ENCODE data around the gene C16orf90.

The C16orf90 gene

DNA sequence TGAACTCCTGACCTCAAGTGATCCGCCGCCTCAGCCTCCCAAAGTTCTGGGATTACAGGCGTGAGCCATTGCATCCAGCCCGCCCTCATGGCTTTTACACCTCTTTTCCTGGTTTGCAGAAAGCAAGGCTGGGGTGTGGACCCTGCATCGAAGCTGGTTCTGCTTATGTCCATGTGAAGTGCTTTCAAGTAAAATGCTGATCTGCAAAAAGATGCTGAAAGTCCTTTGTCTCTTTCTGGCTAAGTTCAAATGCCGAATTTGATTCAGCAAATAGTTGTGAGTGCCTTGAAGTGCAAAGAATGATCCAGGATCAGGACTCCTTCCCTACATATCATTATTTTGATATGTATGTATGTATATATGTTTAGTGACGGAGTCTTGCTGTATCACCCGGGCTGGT is 34.7 kb downstream of the C16orf90 start:
- H3K9me3 ChIP-seq (ENCODE audit: insufficient read depth, low read length, severe bottlenecking), result no peaks in the 10 kb centered on the region
- H3K4me1 ChIP-seq (ENCODE audit: insufficient read depth, low read length), result peaks cover 64% of the 10 kb centered on the region
- H3K9ac ChIP-seq (ENCODE audit: low read depth, low read length), result no peak overlapping the region
- no peak for ATAC-seq (ENCODE audit: insufficient read depth, low read depth)
- peaks cover 85% of the 10 kb centered on the region for H3K79me2 ChIP-seq (ENCODE audit: insufficient read depth, low read length)
- no peaks in the 10 kb centered on the region for H3K27me3 ChIP-seq (ENCODE audit: insufficient read depth, low read length, poor library complexity)
- peak overlapping the region; percentile 34; the same call in 1 of the 2 replicates for H3K4me2 ChIP-seq (ENCODE audit: insufficient read depth, low read length)
- H3K4me3 ChIP-seq (ENCODE audit: low read depth in 1 of 2, low read length in 2 of 2), result no peak overlapping the region
- H3K27ac ChIP-seq (ENCODE audit: low read length), result no peak overlapping the region
- TF ChIP-seq EZH2 (IDR thresholded peaks at IDR 0.05; ENCODE audit: borderline replicate concordance, low read depth, low read length, severe bottlenecking), result no peak
- TF ChIP-seq, protein P1, sequence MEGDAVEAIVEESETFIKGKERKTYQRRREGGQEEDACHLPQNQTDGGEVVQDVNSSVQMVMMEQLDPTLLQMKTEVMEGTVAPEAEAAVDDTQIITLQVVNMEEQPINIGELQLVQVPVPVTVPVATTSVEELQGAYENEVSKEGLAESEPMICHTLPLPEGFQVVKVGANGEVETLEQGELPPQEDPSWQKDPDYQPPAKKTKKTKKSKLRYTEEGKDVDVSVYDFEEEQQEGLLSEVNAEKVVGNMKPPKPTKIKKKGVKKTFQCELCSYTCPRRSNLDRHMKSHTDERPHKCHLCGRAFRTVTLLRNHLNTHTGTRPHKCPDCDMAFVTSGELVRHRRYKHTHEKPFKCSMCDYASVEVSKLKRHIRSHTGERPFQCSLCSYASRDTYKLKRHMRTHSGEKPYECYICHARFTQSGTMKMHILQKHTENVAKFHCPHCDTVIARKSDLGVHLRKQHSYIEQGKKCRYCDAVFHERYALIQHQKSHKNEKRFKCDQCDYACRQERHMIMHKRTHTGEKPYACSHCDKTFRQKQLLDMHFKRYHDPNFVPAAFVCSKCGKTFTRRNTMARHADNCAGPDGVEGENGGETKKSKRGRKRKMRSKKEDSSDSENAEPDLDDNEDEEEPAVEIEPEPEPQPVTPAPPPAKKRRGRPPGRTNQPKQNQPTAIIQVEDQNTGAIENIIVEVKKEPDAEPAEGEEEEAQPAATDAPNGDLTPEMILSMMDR (IDR thresholded peaks at IDR 0.05; ENCODE audit: borderline replicate concordance, extremely low read depth, low read length, poor library complexity, severe bottlenecking), result no peak
- peaks cover 9% of the 10 kb centered on the region for H3K36me3 ChIP-seq (ENCODE audit: insufficient read depth, low read length)
- H4K20me1 ChIP-seq (ENCODE audit: insufficient read depth, low read length), result peaks cover 45% of the 10 kb centered on the region
- no peak overlapping the region for H2AFZ ChIP-seq (ENCODE audit: low read depth, low read length)
- DNase-seq, result no peak

DNA sequence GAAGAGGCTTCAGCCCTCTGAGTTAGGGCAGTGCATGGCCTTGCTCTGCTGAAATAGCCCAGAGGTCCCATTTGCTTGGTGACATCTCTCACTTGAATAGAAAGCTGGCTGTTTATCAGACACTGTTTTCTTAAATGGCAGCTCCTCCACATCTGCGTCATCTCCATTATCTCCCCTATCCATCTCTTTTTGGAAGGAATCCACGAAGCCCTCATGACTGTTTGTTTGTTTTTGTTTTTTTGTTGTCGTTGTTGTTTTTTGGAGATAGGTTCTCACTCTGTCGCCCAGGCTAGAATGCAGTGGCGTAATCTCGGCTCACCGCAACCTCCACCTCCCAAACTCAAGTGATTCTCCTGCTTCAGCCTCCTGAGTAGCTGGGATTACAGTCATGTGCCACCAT is 35.2 kb downstream of the C16orf90 start:
- peaks cover 4% of the 10 kb centered on the region for H3K36me3 ChIP-seq (ENCODE audit: insufficient read depth, low read length)
- H3K79me2 ChIP-seq (ENCODE audit: insufficient read depth, low read length), result peaks cover 81% of the 10 kb centered on the region
- peak overlapping the region; percentile 21; the same call in 1 of the 2 replicates for H3K27ac ChIP-seq (ENCODE audit: low read length)
- peak overlapping the region; percentile 90; the same call in 1 of the 2 replicates for H3K9ac ChIP-seq (ENCODE audit: low read depth, low read length)
- no peaks in the 10 kb centered on the region for H3K9me3 ChIP-seq (ENCODE audit: insufficient read depth, low read length, severe bottlenecking)
- H3K4me3 ChIP-seq (ENCODE audit: low read depth in 1 of 2, low read length in 2 of 2), result peak overlapping the region in 1 of 2 experiments; percentile 16; a peak in 1 of 4 replicates
- DNase-seq, result no peak
- H3K27me3 ChIP-seq (ENCODE audit: insufficient read depth, low read length, poor library complexity), result no peaks in the 10 kb centered on the region
- peaks cover 40% of the 10 kb centered on the region for H4K20me1 ChIP-seq (ENCODE audit: insufficient read depth, low read length)
- ATAC-seq (ENCODE audit: insufficient read depth, low read depth), result no peak
- TF ChIP-seq, protein P1 (IDR thresholded peaks at IDR 0.05; ENCODE audit: borderline replicate concordance, extremely low read depth, low read length, poor library complexity, severe bottlenecking), result no peak
- TF ChIP-seq EZH2 (IDR thresholded peaks at IDR 0.05; ENCODE audit: borderline replicate concordance, low read depth, low read length, severe bottlenecking), result no peak
- peaks cover 61% of the 10 kb centered on the region for H3K4me1 ChIP-seq (ENCODE audit: insufficient read depth, low read length)
- no peak overlapping the region for H2AFZ ChIP-seq (ENCODE audit: low read depth, low read length)
- peak overlapping the region; percentile 99; the same call in 1 of the 2 replicates for H3K4me2 ChIP-seq (ENCODE audit: insufficient read depth, low read length)

DNA sequence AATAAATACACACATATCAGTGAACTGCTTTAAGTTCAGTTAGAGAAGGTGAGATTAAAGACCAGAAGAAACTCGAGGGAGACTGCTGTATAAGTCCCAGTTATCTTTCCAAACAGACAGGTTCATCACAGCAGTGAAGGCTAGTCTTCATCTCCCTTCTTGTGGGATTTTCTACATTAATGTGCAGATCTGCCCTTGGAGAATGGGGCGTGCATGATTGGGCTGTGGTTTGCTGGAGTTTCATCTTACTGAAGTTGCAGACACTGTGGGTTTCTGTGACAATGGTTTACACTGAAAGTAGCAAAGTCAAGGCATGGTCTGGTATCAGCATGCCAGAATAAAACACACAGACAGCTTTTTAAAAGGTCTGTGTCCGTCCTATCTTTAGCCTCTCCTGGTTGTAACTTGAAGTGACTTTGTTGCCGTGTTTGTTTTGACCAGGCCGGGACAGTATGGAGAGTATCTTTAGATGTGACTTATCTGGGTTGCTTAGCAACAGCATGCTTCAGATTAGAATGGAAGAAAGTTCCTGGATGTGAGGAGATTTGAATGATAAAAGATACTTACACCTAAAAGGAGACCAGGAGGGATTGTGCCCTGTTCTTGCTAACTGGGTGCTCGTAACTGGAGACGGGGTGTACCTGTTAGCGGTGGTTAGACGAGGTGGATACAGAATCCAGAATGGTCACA is 35.7 kb downstream of the C16orf90 start:
- Histone ChIP-seq H3K36me3 (ENCODE audit: insufficient read depth, low read length) (peaks cover 4% of the 10 kb centered on the region), H3K4me2 (ENCODE audit: insufficient read depth, low read length) (peak overlapping the region; percentile 99), H3K27me3 (ENCODE audit: insufficient read depth, low read length, poor library complexity) (no peaks in the 10 kb centered on the region), H4K20me1 (ENCODE audit: insufficient read depth, low read length) (peaks cover 36% of the 10 kb centered on the region), H3K27ac (ENCODE audit: low read length) (peak overlapping the region; percentile 98), H3K9ac (ENCODE audit: low read depth, low read length) (peak overlapping the region; percentile 90), H2AFZ (ENCODE audit: low read depth, low read length) (no peak overlapping the region), H3K79me2 (ENCODE audit: insufficient read depth, low read length) (peaks cover 75% of the 10 kb centered on the region), H3K4me1 (ENCODE audit: insufficient read depth, low read length) (peaks cover 61% of the 10 kb centered on the region), H3K4me3 (ENCODE audit: low read depth in 1 of 2, low read length in 2 of 2) (peak overlapping the region; percentile 91 to 94; a peak in 3 of 4 replicates), H3K9me3 (ENCODE audit: insufficient read depth, low read length, severe bottlenecking) (no peaks in the 10 kb centered on the region)
- TF ChIP-seq EZH2 (IDR thresholded peaks at IDR 0.05; ENCODE audit: borderline replicate concordance, low read depth, low read length, severe bottlenecking), result no peak
- TF ChIP-seq, protein P1 (IDR thresholded peaks at IDR 0.05; ENCODE audit: borderline replicate concordance, extremely low read depth, low read length, poor library complexity, severe bottlenecking), result no peak
- ATAC-seq (ENCODE audit: insufficient read depth, low read depth) (no peak), DNase-seq (peak; percentile 27)
